A549 treated with RU486 at 1 μM for 4 hours (cell line): ENCODE results near the gene GASK1B. TPM values are rescaled to one million over a fixed set of nuclear protein-coding genes. Genes with fewer than 3 reads are reported as not detected.

Experiments used
- total RNA-seq: library from RNA; stranded (reverse); fragments of 200-300 nt; extraction: Qiagen RNA extraction; gene quantifications from 5 replicates; pipeline ENCODE4 v1.2.3, GENCODE V29; 2022; ENCODE audit warnings: low read depth

GASK1B gene
- 0.07 to 0.53 TPM (median 0.38 TPM) in 5 replicates for total RNA-seq

GRCh38 chr4:158172261-158173258, at the start of gene GASK1B:
GASK1B (minus strand) TSS chr4:158173025; CDS start chr4:158171375, 1,650 bp downstream.

GRCh38 chr4:158209825-158210807, 37.3 kb upstream of the GASK1B start, which contains the start of gene TMEM144:
TMEM144 (plus strand) TSS chr4:158210486; CDS start chr4:158212668, 2,182 bp downstream.

Other genes starting within 250 kb of the GASK1B start
- 1.7 to 4.5 TPM (median 3.4 TPM) in 5 replicates for gene TMEM144, start 37.5 kb upstream of the GASK1B start, total RNA-seq